NCI-H187 treated with DMSO at 0.1 percent for 48 hours (cell line): ENCODE data around the gene EEPD1.
A peak's percentile ranks its signal among the peaks of the same experiment; 100 is the strongest.

ENCODE experiments used
- DNase-seq: peaks from one replicate; lab custom pipeline; 2025; lab: John Stamatoyannopoulos, UW

Gene EEPD1

DNA sequence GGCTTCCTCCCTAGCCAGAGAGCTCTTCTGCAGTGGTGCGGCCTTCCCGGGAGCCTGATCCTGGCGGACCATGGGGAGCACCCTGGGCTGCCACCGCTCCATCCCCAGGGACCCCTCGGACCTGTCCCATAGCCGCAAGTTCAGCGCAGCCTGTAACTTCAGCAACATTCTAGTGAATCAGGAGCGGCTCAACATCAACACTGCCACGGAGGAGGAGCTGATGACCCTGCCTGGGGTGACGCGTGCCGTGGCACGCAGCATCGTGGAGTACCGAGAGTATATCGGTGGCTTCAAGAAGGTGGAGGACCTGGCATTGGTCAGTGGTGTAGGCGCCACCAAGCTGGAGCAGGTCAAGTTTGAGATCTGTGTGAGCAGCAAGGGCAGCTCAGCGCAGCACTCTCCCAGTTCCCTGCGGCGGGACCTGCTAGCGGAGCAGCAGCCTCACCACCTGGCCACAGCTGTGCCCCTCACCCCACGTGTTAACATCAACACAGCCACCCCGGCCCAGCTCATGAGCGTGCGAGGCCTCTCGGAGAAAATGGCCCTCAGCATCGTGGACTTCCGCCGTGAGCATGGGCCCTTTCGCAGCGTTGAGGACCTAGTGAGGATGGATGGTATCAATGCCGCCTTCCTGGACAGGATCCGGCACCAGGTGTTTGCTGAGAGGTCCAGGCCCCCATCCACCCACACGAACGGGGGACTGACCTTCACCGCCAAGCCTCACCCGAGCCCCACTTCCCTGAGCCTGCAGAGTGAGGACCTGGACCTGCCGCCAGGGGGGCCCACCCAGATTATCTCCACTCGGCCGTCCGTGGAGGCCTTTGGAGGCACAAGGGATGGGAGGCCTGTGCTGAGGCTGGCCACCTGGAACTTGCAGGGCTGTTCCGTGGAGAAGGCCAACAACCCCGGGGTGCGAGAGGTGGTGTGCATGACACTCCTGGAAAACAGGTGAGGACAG is 1.5 kb downstream of the EEPD1 start:
- DNase-seq = no peak

GRCh38 chr7:36155811-36156361 is 2.8 kb downstream of the EEPD1 start:
- DNase-seq = no peak

DNA sequence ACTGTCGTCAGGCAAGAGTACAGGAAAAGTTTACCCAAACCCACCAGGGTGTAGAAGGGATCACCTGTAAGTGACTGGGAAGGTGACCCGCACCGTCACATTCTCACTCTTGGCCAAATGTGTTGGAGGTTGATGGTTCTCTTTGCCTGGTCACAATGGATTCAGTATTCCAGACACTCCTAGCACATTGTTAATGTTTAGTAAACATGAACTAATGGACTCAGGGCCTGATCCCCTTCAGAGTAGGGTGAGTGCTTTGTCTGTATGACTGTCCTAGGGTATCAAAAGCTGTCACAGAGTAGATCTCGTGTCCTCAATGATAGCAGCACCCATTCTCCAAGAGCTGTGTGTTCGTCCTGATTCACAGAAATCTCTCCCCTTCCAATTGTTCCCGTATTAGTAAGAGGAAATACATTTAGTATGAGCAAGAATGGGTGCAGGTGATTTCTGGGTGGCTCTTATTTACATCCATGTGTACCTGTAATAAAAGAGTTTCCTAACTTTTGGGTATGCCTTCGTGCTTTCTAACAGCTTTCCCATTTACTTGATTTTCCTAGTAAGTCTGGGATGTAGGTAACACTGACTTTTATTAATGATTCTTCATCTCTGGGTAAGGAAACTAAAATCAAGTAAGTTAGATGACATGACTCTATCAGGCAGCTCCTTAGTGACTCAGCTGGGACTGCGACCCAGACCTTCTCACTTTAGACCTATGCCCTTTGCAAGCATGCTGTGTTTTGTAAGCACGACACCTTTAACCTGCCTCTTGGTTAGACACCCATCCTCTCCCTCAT is 4.7 kb downstream of the EEPD1 start:
- DNase-seq = no peak

- no peak for DNase-seq
Observed at GRCh38 chr7:36158321-36158605, 5.2 kb downstream of the EEPD1 start.

DNA sequence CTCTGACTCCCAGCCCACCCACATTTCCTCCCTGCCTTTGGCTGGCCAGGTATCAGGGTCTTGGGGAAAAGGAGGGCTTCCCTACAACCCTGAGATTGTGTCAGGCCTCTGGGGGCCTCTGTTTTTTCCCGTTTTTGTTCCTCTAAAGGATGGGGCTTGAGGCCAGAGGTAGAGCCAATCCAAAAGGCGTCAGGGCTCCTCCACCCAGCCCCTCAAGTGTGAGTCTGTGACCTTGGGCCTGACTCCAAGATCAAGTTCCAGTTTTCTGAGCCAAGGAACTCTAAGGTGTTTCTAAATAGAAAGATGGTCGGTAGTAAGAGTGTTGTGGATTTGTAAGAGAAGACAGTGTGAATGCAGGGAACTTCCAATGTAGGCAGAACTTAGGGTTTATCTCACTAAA is 6.6 kb downstream of the EEPD1 start:
- DNase-seq = no peak

DNA sequence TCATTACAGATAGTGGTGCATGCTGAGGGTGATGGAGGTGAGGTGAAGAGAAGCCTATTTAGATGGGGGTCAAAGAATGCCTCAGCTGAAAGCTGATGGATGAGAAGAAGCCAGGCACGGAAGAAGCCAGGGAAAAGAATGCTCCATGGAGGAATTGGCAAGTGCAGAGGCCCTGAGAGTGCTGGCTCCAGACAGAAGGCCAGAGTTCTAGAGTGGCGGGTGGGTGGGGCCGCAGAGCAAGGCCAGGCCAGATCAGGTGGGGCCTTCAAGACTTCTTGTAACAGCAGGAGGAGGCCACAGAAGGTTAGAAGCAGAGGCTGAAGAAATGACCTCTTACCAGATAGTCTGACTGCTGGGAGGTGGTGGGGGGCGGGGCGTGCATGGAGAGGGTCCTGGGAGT is 7.3 kb downstream of the EEPD1 start:
- DNase-seq = no peak

DNA sequence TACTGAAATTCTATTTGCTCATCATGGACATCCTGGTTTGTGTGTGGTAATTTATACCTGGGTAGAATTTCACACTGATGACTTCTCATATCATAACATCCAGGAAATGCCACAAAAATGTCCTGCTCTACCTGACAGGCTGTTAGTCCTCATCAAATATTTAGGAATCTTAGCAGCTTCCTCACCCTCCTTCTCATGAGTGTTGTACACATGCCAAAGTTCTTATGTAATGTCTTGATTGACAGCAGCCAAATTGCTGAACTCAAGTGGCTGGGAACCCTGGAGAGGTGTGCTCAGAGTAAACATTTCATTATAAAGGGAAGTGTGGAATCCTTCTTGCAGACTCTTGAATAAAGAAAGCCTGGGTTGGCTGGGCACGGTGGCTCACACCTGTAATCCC is 8.9 kb downstream of the EEPD1 start:
- DNase-seq = peak; percentile 46

GRCh38 chr7:36165059-36165458 is 12.0 kb downstream of the EEPD1 start:
- no peak for DNase-seq

- no peak for DNase-seq
Observed at GRCh38 chr7:36165802-36166201, 12.7 kb downstream of the EEPD1 start.

DNA sequence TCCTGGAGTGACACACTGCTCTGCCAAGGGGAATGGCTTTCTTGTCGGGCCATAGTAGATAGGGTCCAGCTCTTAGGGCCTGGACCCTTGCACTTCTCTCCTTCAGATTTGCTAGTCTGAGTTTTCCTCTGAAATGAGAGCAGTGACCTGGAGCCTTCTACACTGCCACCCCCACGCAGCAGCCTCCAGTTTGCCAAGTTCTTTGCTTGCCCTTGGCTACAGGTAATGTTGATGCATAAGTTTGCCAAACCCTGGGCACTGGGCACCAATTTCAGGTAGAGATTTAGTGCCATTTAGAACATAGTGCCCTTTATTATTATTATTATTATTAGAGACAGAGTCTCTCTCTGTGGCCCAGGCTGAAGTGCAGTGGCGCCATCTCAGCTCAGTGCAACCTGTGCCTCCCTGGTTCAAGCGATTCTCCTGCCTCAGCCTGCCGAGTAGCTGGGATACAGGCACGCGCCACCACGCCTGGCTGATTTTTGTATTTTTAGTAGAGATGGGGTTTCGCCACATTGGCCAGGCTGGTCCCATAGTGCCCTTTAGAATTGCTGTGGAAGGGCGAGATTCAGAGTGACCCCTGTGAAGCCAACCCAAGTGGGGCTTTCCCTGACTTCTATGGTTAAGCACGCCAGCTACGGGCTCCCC is 14.5 kb downstream of the EEPD1 start:
- no peak for DNase-seq

DNA sequence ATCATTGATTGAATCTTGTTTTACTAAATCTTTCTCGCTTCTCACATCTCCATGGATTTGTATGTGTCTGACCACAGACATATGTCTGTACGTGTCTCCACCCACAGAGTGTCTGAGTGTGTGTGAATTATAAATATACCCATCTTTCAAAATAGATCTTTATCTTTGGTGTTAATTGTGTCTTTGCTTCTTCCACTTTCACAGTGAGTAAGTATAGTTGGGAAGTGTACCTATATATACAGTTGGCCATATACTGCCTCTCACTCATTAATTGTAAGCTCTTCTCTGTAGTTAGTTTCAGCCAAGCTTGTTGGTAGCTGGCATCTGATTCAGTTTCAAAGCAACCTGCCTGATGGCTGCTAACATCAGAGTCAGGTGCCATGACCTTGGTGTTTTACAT is 18.4 kb downstream of the EEPD1 start:
- DNase-seq = no peak

DNA sequence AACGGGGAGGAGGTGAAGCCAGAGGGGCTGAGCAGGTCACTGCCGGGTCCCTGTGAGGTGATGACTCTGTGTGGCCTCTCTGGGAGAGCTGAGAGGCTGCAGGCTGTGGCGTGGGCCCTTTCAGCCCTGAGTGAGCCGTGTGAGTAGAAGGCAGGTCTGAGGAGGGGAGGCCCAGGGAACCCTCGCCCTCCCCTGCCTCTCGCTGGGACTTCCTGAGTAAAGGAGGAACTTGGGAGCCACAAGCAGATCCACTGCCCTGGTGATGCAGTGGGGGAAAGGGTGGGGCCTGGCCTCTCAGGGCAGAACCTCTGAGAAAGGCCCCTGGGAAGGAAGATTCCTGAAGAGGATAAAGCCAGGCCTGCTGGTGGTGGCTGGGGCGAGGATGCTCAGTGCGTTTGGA is 22.8 kb downstream of the EEPD1 start:
- no peak for DNase-seq

- no peak for DNase-seq
Observed at GRCh38 chr7:36176697-36177096, 23.6 kb downstream of the EEPD1 start.

DNA sequence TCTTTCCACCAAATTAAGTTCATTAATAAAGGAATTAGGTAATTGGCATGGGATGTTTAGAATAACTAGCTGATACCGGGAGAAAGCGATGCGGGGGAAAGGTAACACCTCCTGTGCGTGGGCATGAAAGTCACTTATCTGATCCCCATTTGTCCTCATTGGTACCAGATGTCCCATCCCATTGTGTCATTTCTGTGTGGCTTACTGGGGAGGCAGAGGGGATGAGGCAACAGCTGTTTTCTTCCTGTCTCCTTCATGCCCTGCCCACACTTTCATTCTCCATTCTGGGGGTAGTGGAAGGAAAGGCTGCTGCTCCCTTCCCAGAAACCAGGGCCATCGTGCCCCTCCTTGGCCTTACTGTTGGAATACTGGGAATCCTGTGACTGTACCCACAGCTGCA is 27.1 kb downstream of the EEPD1 start:
- no peak for DNase-seq

GRCh38 chr7:36181668-36182067 is 28.6 kb downstream of the EEPD1 start:
- DNase-seq = no peak

GRCh38 chr7:36182854-36183604 is 30.0 kb downstream of the EEPD1 start:
- no peak for DNase-seq

DNA sequence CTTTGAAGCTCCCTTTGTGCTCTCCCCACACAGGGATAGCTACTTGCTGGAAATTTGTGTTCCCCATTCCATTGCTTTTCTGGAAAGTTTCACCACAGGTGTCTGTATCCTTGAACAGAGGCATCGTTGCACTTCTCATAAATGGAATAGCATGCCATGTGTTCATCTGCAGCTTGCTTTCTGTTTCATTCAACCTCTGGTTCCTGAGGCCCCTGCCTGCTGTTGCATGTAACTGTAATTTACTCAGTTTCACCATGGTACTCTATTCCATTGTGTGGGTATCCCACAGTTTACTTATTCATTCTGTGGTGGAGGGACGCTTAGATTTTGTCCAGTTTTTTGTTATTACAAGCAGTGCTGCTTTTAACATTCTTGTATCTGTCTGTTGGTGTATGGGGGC is 32.0 kb downstream of the EEPD1 start:
- DNase-seq = no peak

DNA sequence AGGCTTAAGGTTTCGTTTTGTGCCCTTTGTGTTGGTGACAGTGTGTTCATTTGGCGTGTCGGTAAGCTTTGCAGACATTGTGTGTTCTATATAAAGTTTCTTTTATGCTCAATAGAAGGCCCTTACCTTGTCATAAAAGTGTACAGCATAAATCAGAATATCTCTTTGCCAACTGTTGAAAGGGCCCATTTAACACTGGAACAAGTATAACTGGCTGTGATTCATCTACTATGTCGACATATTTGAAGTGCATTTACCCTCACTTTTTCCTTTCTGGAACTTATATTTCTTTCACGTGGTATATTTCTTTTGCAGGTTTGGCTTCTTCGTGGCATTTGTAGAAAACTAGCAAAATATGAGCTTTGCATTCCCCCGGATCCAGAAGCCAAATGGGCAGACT is 32.7 kb downstream of the EEPD1 start:
- DNase-seq = no peak

DNA sequence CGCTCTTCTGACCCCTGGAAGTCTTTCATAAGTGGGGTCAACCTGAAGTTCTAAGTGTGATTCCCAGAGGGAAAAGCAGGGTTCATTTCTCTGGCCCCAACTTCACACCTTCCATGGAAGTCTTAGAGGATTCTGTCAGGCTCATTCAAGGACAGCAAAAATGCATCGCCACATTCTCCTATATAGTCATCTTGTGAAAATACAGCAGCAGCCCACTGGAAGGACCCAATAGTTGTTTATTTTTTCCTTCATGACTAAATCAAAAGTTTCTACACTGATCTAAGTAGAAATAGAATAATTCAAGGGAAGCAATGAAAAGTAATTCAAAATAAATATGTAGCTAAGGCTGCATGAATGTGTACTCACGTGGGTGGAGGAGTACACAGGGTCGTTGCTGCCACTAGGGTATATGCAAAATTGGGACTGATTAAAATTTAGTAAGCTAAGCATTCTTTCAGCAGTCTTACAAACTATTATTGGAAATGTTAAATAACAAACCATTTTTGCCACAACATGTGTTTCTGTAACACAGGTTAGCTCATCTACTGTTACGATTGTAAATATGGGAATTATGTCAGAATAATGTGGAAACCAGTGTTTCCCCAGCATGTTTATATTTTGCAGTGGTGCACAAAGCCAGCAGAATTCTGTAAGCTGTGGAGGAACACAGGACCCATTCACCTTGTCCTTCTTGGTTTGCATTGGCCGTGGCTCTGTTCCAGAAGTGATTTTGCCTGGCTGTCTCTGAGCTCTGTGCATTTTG is 33.5 kb downstream of the EEPD1 start:
- no peak for DNase-seq

DNA sequence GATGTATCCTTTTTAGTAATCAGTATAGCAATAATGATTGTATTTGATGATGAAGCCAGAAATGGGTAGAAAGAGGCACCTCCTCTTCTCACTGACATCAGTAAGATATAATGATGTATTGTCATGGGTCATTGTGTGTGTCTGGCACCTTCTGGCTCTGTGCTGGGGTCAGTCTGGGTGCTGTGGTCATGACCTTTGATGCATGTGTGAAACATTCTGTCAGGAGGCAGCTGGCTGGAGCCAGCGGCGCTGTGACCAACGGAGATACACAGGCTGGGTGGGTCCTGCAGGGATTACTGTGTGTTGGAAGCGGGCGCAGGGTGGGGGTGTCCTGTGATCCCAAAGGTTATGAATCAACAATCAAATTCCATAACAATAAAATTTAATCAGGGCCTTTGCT is 35.2 kb downstream of the EEPD1 start:
- no peak for DNase-seq

- no peak for DNase-seq
Observed at GRCh38 chr7:36188906-36189305, 35.9 kb downstream of the EEPD1 start.
